NCI-H1930 (cell line): Measurements from ENCODE around the gene SUMF1.
A peak's percentile ranks its signal among the peaks of the same experiment; 100 is the strongest.

Source experiments
- DNase-seq, 2 experiments: peaks; one replicate each; lab custom pipeline; 2025; lab: John Stamatoyannopoulos, UW

Gene SUMF1

GRCh38 chr3:4466741-4467521 lies at the start of gene SUMF1:
SUMF1 (minus strand) TSS chr3:4467269; CDS start chr3:4467245, 24 bp downstream.
- peak; percentile 8 to 54 for DNase-seq

DNA sequence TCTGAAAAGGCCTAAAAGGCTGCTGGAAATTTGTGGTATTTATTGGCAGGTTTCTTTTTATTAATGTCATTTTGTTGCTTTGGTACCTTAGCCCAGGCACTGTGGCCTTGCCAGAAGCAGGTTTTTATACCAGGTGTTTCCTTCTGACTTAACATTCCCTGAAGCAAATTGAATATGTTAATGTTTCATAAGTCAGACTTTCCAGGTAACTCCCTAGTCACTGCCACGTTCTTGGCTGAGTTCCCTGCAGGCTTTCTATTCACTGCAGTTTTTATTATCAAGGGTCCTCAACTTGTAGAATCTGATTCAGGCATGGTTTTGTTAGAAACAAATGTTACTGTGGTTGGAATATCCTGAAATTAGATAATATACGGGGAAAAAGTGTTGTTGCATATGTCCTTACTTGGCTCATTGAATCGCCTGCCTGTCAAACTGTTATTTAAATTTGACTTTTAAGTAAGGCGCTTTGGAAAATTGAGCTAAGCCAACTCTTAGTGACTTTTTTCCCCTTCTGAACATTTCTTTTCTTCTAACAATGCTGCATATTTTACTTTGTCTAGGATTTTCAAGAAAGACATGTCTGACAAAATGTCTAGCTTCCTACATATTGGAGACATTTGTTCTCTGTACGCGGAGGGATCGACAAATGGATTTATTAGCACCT lies 49.0 kb upstream of the SUMF1 start:
- no peak for DNase-seq

GRCh38 chr3:4514916-4515315 lies 47.8 kb upstream of the SUMF1 start:
- DNase-seq: no peak

DNA sequence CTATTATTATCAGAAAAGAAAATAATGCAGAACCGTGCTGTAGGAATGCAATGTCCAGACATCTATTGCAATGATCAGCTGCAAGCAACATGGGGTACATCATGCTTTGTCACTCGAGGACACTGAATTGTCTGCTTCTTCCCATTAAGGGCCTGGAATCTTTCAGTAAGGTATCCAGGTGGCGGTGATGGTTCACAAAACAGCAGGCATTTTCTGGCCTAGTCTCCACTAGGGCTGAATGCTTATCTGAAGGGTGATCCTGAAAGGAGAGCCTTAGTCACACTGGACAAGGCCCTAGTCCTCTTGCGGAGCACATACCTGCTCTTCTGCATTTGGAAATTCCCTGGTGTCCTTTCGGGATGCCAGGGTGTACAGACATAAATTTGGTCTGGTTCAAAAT lies 47.3 kb upstream of the SUMF1 start:
- DNase-seq: no peak

DNA sequence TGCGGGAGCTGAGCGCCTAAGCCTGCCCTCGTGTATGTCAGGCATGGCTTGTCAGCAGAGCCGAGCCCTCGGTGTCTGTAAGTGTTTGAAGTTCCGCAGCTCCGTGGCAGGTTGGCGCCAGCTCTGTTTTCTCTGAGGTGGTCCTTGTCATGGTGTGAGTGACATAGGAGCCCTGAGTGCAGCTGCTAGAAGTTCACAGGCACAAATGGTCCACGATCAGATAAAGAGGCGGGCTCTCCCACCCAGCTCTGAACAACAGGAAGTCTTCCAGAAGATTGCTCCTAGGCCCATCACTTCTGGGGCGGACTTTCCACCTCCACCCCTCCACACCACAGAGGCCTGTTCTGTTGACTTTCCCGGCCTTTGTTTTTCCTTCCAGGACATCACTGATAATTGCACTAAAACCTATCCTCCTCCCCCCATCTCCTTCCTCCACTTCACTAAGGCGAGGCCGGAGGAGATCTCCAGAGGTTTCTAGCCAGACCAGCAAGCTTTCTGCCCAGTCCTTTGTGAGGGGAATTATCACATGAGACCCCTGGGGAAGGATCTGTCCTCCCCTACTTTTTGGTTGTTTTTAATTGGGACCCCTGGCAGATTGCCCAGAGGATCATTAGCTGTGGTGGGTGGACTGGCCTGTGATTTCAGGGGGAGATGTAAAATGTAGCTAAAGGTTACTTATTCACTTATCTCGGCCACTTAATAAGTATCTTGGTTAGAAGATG lies 46.0 kb upstream of the SUMF1 start:
- no peak for DNase-seq

DNA sequence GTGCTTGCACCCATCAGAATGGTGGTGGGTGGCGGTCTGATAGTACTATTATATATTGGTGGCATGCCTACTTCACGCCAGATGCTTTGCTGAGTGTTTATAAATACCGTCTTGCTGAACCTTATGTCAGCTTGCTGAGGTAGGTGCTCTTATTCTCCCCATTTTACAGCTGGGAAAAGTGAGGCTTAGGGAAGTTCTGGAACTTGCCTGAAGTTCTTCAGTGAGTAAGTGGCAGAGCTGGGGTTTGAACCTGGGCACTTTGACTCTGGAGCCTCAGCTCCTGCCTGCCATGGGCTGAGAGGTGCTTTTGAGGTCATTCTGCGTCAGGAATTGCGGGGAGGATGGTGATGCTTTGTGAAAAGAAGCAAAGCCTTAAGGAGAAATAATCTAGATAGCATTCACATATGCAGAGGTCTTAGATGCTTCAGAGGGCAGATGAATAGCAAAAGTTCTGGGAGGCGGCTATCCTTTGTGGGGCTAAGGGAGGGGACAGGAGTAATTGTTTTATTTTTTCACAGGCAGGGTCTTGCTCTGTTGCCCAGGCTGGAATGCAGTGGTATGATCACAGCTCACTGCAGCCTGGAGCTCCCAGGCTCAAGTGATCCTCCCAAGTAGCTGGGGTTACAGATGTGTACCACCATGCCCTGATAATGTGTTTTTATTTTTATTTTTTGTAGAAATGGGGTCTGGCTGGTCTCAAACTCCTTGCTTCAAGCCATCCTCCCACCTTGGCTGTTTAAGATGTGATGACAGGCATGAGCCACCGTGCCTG lies 44.6 kb upstream of the SUMF1 start:
- DNase-seq: no peak

DNA sequence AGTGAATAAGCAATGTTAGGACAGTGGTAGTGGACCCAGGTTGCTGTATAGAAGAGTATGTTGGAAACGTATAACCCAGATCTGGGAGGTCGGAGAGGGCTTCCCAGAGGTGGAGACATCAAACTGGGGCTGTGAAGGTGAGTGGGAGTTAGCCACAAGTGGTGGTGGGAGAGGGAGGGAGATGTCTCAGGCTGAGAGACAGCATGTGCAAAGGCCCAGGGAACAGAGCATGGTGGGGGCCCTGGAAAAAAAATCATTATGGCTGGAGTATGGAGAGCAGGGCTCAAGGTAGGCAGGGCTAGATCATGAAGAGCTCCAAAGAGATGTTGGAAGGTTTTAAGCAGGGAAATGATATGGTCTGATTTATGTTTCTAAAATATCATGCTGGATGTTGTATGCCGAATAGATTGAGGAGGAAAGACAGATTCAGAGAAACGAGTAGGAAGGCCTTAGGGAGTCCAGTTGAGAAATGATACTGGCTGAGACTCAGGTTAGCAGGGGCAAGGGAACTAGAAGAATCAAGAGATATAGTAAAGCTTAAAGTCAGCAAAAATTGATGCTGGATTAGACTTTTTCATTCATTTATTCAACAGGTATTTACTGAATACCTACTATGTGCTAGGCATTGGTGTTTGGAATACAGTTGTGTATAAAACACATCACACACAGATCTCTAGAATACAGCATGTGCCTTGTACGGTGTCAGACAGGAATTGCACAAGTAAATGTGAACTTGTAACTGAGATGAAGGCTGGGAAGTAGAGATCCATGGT lies 43.1 kb upstream of the SUMF1 start:
- no peak for DNase-seq

GRCh38 chr3:4509043-4509442 lies 42.0 kb upstream of the SUMF1 start:
- no peak for DNase-seq

- DNase-seq: no peak
These were observed 41.2 kb upstream of the SUMF1 start for GRCh38 chr3:4508048-4508981.

DNA sequence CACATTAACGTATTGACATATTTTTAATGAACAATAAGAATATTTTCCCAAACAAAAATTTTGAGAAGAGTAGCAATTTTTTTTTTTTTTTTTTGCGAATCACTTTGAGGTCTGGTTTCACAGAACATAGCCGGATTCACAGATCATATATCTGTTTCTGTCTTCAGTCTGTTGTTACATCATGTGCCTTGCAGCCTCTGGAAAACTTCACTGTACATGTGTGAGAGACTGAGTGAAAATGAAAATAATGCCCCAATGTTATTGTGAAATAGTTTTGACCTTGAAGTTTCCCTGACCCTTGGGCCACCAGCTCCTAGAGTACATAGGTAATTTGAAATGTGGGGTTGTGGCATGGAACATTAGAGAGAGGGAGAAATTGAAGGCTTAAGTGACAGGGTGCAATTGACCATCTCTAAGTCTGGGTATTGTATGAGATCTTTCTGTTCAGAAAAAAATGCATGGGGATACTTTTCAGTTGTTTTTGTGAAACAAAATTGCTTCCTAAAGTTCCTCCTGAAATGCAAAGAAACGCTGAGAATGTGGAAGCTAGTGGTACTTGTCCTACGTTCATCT lies 40.0 kb upstream of the SUMF1 start:
- DNase-seq: no peak

GRCh38 chr3:4506559-4507023 lies 39.5 kb upstream of the SUMF1 start:
- DNase-seq: no peak

GRCh38 chr3:4505688-4506558 lies 38.9 kb upstream of the SUMF1 start:
- DNase-seq: no peak

GRCh38 chr3:4504340-4505261 lies 37.5 kb upstream of the SUMF1 start:
- DNase-seq: no peak

- DNase-seq: no peak
These were observed 36.0 kb upstream of the SUMF1 start for GRCh38 chr3:4503050-4503449.

DNA sequence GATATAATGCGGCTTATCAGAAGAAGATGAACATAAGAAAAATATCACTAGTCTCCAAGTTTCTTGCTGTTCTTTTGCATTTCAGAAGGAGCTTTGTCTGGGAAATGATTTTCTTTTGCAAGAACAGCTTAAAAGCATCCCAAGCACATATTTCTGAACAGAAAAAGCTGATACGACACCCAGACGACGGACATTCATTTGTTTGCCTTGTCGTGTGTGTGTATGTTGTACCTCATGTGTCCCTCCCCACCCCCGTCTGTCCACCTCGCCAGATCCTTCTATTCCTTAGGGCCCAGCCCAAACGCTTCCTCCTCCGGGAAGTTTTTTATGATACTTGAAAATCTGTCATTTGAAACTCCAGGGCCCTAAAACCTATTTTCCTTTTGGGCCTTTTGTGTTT lies 34.9 kb upstream of the SUMF1 start:
- DNase-seq: no peak

DNA sequence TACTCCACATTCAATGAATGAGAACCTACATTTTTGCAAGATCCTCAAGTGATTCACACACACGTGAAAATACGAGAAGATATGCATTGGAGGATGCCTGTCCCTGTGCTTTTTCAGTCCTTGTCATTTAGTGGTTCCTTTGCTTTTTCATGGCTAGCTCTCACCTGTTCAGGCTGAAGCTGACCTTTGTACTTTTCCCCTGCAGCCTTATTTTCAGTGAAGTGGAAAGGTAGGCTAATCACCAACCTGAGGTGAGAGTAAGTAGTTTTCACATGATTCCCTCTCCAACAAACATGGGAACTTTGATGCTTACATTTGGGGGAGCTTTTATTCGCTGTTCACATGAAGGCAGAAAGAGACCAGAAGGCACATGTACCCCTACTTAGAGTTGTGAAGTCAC lies 34.4 kb upstream of the SUMF1 start:
- DNase-seq: no peak

DNA sequence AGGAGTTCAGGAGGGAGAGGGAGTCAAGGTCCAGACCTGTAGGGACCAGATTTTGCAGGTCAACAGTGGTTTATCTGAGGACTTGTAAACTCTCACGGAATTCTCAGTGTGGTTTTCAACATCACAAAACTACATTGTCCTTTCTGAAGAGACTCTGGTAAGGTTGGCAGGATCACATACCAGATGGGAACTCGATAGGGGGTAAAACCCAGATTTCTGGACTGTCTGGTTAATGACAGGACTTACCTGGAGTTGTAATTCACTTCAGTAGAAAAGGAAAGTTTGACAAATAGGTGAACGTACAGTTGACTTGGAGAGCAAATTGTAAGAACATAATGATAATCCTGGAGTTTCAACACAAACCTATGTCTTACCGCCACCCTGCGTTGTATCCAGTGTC lies 31.4 kb upstream of the SUMF1 start:
- no peak for DNase-seq

DNA sequence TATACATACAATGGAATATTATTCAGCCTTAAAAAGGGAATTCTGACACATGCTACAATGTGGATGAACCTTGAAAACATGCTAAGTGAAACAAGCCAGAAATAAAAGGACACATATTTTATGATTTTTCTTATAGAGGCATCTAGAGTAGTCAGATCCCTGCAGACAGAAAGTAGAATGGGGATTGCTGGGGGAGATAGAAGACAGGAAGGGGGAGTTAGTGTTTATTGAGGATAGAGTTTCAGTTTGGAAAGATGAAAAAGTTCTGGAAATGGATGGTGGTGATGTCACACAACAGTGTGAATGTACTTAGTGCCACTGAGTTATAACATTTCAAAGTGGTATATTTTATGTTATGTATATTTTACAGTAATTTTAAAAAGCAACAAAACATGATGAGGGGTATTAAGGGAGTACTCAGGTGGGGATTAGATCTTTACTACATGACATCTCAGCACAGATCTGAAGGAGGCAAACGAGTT lies 30.8 kb upstream of the SUMF1 start:
- DNase-seq: no peak
